SU-DHL-6 (cell line): Measurements from ENCODE around the gene TECPR2.

Source experiments
- H2AFZ ChIP-seq: fragments of 200-600 bp; sonication (generic); 2 replicates; pipeline ENCODE4 v1.6.1; 2014; ENCODE audit warnings: low read depth, mild to moderate bottlenecking, moderate library complexity, mixed read lengths, antibody characterized with exemption, low read length; ENCODE audit not compliant: severe bottlenecking
- H3F3A ChIP-seq: fragments of 200-600 bp; shearing (Covaris generic); 2 replicates; pipeline ENCODE4 v1.6.0; 2016; ENCODE audit warnings: antibody characterized with exemption, mild to moderate bottlenecking; ENCODE audit not compliant: insufficient read depth
- H3K27ac ChIP-seq: fragments of 200-600 bp; sonication (generic); 2 replicates; pipeline ENCODE4 v1.5.1; 2016; ENCODE audit warnings: low read depth, mild to moderate bottlenecking, low read length, moderate library complexity, mixed read lengths
- H3K27me3 ChIP-seq: fragments of 200-600 bp; sonication (generic), shearing (Covaris generic); 2 replicates; pipeline ENCODE4 v1.6.0; 2014; ENCODE audit warnings: mild to moderate bottlenecking, low read length
- H3K36me3 ChIP-seq: fragments of 200-600 bp; sonication (generic); 2 replicates; pipeline ENCODE4 v1.6.1; 2014; ENCODE audit warnings: mild to moderate bottlenecking, low read length, mixed read lengths
- H3K4me2 ChIP-seq: fragments of 300-600, 200-600 bp; shearing (Covaris generic), sonication (generic); 2 replicates; pipeline ENCODE4 v1.6.0; 2014; ENCODE audit warnings: low read length, low read depth, mild to moderate bottlenecking; ENCODE audit not compliant: poor library complexity, severe bottlenecking
- H3K4me3 ChIP-seq: fragments of 200-600 bp; sonication (generic); 2 replicates; pipeline ENCODE4 v1.5.1; 2014; ENCODE audit warnings: antibody characterized with exemption, low read length, mild to moderate bottlenecking, mixed read lengths; ENCODE audit not compliant: insufficient read depth, poor library complexity, severe bottlenecking
- H3K79me2 ChIP-seq: fragments of 200-600 bp; sonication (generic); 2 replicates; pipeline ENCODE4 v1.6.1; 2014; ENCODE audit warnings: mild to moderate bottlenecking, low read length, moderate library complexity; ENCODE audit not compliant: insufficient read depth
- H3K9ac ChIP-seq: fragments of 200-600 bp; sonication (generic); 2 replicates; pipeline ENCODE4 v1.7.0; 2014; ENCODE audit warnings: mild to moderate bottlenecking, low read length
- H3K9me2 ChIP-seq: fragments of 200-600 bp; sonication (generic); replicated peaks from 2 replicates; pipeline ENCODE4 v1.6.1; 2014; ENCODE audit warnings: low read length; ENCODE audit not compliant: insufficient read depth
- H3K9me3 ChIP-seq: fragments of 200-600 bp; sonication (generic); 2 replicates; pipeline ENCODE4 v1.6.1; 2014; ENCODE audit warnings: low read length, mixed read lengths; ENCODE audit not compliant: insufficient read depth
- H4K20me1 ChIP-seq: fragments of 200-600 bp; sonication (generic); 2 replicates; pipeline ENCODE4 v1.6.1; 2014; ENCODE audit warnings: low read depth, mild to moderate bottlenecking, antibody characterized with exemption, low read length, moderate library complexity, mixed read lengths
- CTCF ChIP-seq: fragments of 200-600 bp; sonication (generic); IDR thresholded peaks from one replicate; pipeline ENCODE4 v1.5.1; 2017; ENCODE audit warnings: antibody characterized with exemption, mild to moderate bottlenecking, low read length, moderate library complexity; ENCODE audit not compliant: insufficient read depth, poor library complexity, severe bottlenecking
- EZH2phosphoT487 ChIP-seq: fragments of 200-600 bp; sonication (generic), shearing (Covaris generic); conservative IDR thresholded peaks from 2 replicates; pipeline ENCODE4 v1.6.1; 2018; ENCODE audit warnings: mild to moderate bottlenecking, antibody characterized with exemption, low read length, moderate library complexity, mixed read lengths

The TECPR2 gene

GRCh38 chr14:102481791-102482238 is 119.1 kb downstream of the TECPR2 start:
- no peaks in the 10 kb centered on the region for H3K9me2 ChIP-seq
- no peaks in the 10 kb centered on the region for H3K27me3 ChIP-seq
- no peak for TF ChIP-seq EZH2phosphoT487
- TF ChIP-seq CTCF = no peak
- H3K9ac ChIP-seq = no peak overlapping the region
- H3K4me2 ChIP-seq = no peak overlapping the region
- H3K27ac ChIP-seq = no peak overlapping the region
- no peaks in the 10 kb centered on the region for H3K36me3 ChIP-seq
- no peaks in the 10 kb centered on the region for H4K20me1 ChIP-seq
- H3K4me3 ChIP-seq = no peak overlapping the region
- no peaks in the 10 kb centered on the region for H3F3A ChIP-seq
- no peaks in the 10 kb centered on the region for H3K9me3 ChIP-seq
- H3K79me2 ChIP-seq = no peaks in the 10 kb centered on the region
- no peak overlapping the region for H2AFZ ChIP-seq

- Histone ChIP-seq H3K9ac (no peak overlapping the region), H3K9me3 (no peaks in the 10 kb centered on the region), H4K20me1 (no peaks in the 10 kb centered on the region), H3K9me2 (no peaks in the 10 kb centered on the region), H2AFZ (no peak overlapping the region), H3K4me2 (no peak overlapping the region), H3F3A (no peaks in the 10 kb centered on the region), H3K4me3 (no peak overlapping the region), H3K27me3 (no peaks in the 10 kb centered on the region), H3K27ac (no peak overlapping the region), H3K36me3 (no peaks in the 10 kb centered on the region), H3K79me2 (no peaks in the 10 kb centered on the region)
- TF ChIP-seq EZH2phosphoT487 (no peak), CTCF (no peak)
Observed at GRCh38 chr14:102484316-102484715, 121.6 kb downstream of the TECPR2 start.

GRCh38 chr14:102485693-102486512 is 123.2 kb downstream of the TECPR2 start:
- H3K4me3 ChIP-seq = no peak overlapping the region
- H3K9me3 ChIP-seq = no peaks in the 10 kb centered on the region
- H3K4me2 ChIP-seq = no peak overlapping the region
- no peaks in the 10 kb centered on the region for H3K36me3 ChIP-seq
- no peak overlapping the region for H2AFZ ChIP-seq
- H3K79me2 ChIP-seq = no peaks in the 10 kb centered on the region
- H3K27ac ChIP-seq = no peak overlapping the region
- H3F3A ChIP-seq = no peaks in the 10 kb centered on the region
- H3K9me2 ChIP-seq = no peaks in the 10 kb centered on the region
- H3K27me3 ChIP-seq = no peaks in the 10 kb centered on the region
- H3K9ac ChIP-seq = no peak overlapping the region
- H4K20me1 ChIP-seq = no peaks in the 10 kb centered on the region
- no peak for TF ChIP-seq EZH2phosphoT487
- TF ChIP-seq CTCF = no peak
